Peyer's patch (tissue), 4 donors: ENCODE data around the gene PIF1.

Experiments
- POLR2A ChIP-seq, 2 donors: fragments of 450-650 bp; IDR thresholded peaks; one replicate each; pipeline ENCODE4 v1.5.1; 2017; ENCODE audit warnings: antibody characterized with exemption in 2 of 2, mild to moderate bottlenecking in 2 of 2, moderate library complexity in 2 of 2
- TF ChIP-seq, protein P1 (sequence below), 6 experiments: fragments of 450-650 bp in 4 of 6; fragments of 200-600 bp in 2 of 6; sonication (generic) in 1 of 6; IDR thresholded peaks; one replicate each; pipeline ENCODE4 v1.5.1; 2017 to 2019; ENCODE audit warnings: antibody characterized with exemption in 6 of 6, mild to moderate bottlenecking in 3 of 6, moderate library complexity in 1 of 6

GRCh38 chr15:64850778-64851502 lies 25.5 kb upstream of the PIF1 start:
- TF ChIP-seq, protein P1, sequence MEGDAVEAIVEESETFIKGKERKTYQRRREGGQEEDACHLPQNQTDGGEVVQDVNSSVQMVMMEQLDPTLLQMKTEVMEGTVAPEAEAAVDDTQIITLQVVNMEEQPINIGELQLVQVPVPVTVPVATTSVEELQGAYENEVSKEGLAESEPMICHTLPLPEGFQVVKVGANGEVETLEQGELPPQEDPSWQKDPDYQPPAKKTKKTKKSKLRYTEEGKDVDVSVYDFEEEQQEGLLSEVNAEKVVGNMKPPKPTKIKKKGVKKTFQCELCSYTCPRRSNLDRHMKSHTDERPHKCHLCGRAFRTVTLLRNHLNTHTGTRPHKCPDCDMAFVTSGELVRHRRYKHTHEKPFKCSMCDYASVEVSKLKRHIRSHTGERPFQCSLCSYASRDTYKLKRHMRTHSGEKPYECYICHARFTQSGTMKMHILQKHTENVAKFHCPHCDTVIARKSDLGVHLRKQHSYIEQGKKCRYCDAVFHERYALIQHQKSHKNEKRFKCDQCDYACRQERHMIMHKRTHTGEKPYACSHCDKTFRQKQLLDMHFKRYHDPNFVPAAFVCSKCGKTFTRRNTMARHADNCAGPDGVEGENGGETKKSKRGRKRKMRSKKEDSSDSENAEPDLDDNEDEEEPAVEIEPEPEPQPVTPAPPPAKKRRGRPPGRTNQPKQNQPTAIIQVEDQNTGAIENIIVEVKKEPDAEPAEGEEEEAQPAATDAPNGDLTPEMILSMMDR (IDR thresholded peaks at IDR 0.05) = no peak
- no peak for TF ChIP-seq POLR2A (IDR thresholded peaks at IDR 0.05)
